GM21360 (cell line): ENCODE results near the gene ZBTB16.

Experiments
- ATAC-seq: cut with Tn5 transposase; IDR thresholded peaks from one replicate; pipeline ENCODE4 v1.9.1; 2021; ENCODE audit warnings: mild to moderate bottlenecking, moderate library complexity; ENCODE audit not compliant: unreplicated experiment

Gene ZBTB16

GRCh38 chr11:114099392-114100178, 40.1 kb downstream of the ZBTB16 start:
- no peak for ATAC-seq

- no peak for ATAC-seq
These were observed 43.7 kb downstream of the ZBTB16 start for GRCh38 chr11:114102993-114103896.

- no peak for ATAC-seq
These were observed 46.1 kb downstream of the ZBTB16 start for GRCh38 chr11:114105611-114106010.

- ATAC-seq = no peak
These were observed 46.5 kb downstream of the ZBTB16 start for GRCh38 chr11:114106047-114106446.

- no peak for ATAC-seq
These were observed 47.5 kb downstream of the ZBTB16 start for GRCh38 chr11:114106986-114107385.

GRCh38 chr11:114108501-114109205, 49.1 kb downstream of the ZBTB16 start:
- no peak for ATAC-seq

GRCh38 chr11:114109206-114110090, 49.9 kb downstream of the ZBTB16 start:
- ATAC-seq = no peak

GRCh38 chr11:114110123-114110522, 50.6 kb downstream of the ZBTB16 start:
- ATAC-seq = no peak

GRCh38 chr11:114110952-114111947, 51.7 kb downstream of the ZBTB16 start:
- ATAC-seq = no peak

GRCh38 chr11:114115451-114115928, 56.0 kb downstream of the ZBTB16 start:
- ATAC-seq = no peak

GRCh38 chr11:114116357-114116756, 56.8 kb downstream of the ZBTB16 start:
- no peak for ATAC-seq

- no peak for ATAC-seq
These were observed 57.3 kb downstream of the ZBTB16 start for GRCh38 chr11:114116800-114117199.

- ATAC-seq = no peak
These were observed 61.1 kb downstream of the ZBTB16 start for GRCh38 chr11:114120606-114121005.

GRCh38 chr11:114121138-114121537, 61.6 kb downstream of the ZBTB16 start:
- ATAC-seq = no peak

- no peak for ATAC-seq
These were observed 62.4 kb downstream of the ZBTB16 start for GRCh38 chr11:114121804-114122504.

- no peak for ATAC-seq
These were observed 63.2 kb downstream of the ZBTB16 start for GRCh38 chr11:114122686-114123085.

GRCh38 chr11:114123692-114124330, 64.3 kb downstream of the ZBTB16 start:
- no peak for ATAC-seq

- ATAC-seq = no peak
These were observed 65.2 kb downstream of the ZBTB16 start for GRCh38 chr11:114124601-114125144.
